IMR-90 (cell line): ENCODE measurements around the gene LRP1B. TPM values are rescaled to one million over a fixed set of nuclear protein-coding genes. Genes with fewer than 3 reads are reported as not detected.

Source experiments
- ATAC-seq: fragments of 200-7000 bp; cut with Tn5 transposase; 2 replicates; pipeline ENCODE4 v1.9.1; 2020; ENCODE audit warnings: low read depth, mild to moderate bottlenecking, moderate library complexity
- BruUV-seq: library from RNA; stranded (reverse); fragments of 400-500 nt; replicated peaks from 2 replicates; lab custom pipeline; 2021; lab: Mats Ljungman, UMichigan
- CTCF ChIA-PET: fragments of 300-600 bp; formaldehyde crosslinking; extraction: SDS; loops from one replicate; lab custom pipeline; 2021; ENCODE audit warnings: antibody characterized with exemption; lab: Yijun Ruan, JAX
- POLR2A ChIA-PET: fragments of 300-600 bp; sonication (Branson Sonifier 250); formaldehyde crosslinking; loops from one replicate; lab custom pipeline; 2022; ENCODE audit warnings: antibody characterized with exemption; ENCODE audit not compliant: unreplicated experiment; lab: Charles Lee
- DNase-seq: peaks from one replicate; pipeline ENCODE4 v3.0.0; 2013
- H2AFZ ChIP-seq: replicated peaks from 2 replicates; pipeline ENCODE3; 2013; ENCODE audit warnings: low read length, mild to moderate bottlenecking; ENCODE audit not compliant: poor library complexity
- H2AK5ac ChIP-seq: 2 replicates; pipeline ENCODE4 v1.6.1; 2013; ENCODE audit warnings: low read depth, low read length, inconsistent platforms
- H2AK9ac ChIP-seq: replicated peaks from 2 replicates; pipeline ENCODE3; 2013; ENCODE audit warnings: mild to moderate bottlenecking, low read depth, low read length, moderate library complexity; ENCODE audit not compliant: poor library complexity
- H2BK120ac ChIP-seq: 2 replicates; pipeline ENCODE4 v1.6.1; 2013; ENCODE audit warnings: low read depth, low read length, inconsistent platforms
- H2BK15ac ChIP-seq: 3 replicates; pipeline ENCODE4 v1.6.1; 2013; ENCODE audit warnings: low read depth, low read length, inconsistent platforms
- H2BK20ac ChIP-seq: 2 replicates; pipeline ENCODE4 v1.6.1; 2013; ENCODE audit warnings: low read depth, mild to moderate bottlenecking, inconsistent platforms, low read length, moderate library complexity
- H2BK5ac ChIP-seq: 2 replicates; pipeline ENCODE4 v1.6.1; 2013; ENCODE audit warnings: mild to moderate bottlenecking, low read depth, low read length, inconsistent platforms; ENCODE audit not compliant: poor library complexity, severe bottlenecking
- H3K14ac ChIP-seq: replicated peaks from 2 replicates; pipeline ENCODE4 v1.6.1; 2013; ENCODE audit warnings: low read depth, low read length, inconsistent platforms
- H3K18ac ChIP-seq: 2 replicates; pipeline ENCODE4 v1.6.1; 2013; ENCODE audit warnings: low read depth, low read length, control low read depth
- H3K23ac ChIP-seq: 2 replicates; pipeline ENCODE4 v1.6.1; 2013; ENCODE audit warnings: low read depth, low read length, inconsistent platforms
- H3K27ac ChIP-seq: 2 replicates; pipeline ENCODE4 v1.5.1; 2013; ENCODE audit warnings: mild to moderate bottlenecking, control low read depth, low read length; ENCODE audit not compliant: insufficient read depth
- H3K27me3 ChIP-seq: 2 replicates; pipeline ENCODE4 v1.6.1; 2013; ENCODE audit warnings: low read length; ENCODE audit not compliant: control insufficient read depth, insufficient read depth
- H3K36me3 ChIP-seq: 2 replicates; pipeline ENCODE4 v1.6.1; 2013; ENCODE audit warnings: low read length, mixed read lengths; ENCODE audit not compliant: control insufficient read depth, insufficient read depth
- H3K4ac ChIP-seq: 2 replicates; pipeline ENCODE4 v1.6.1; 2013; ENCODE audit warnings: low read depth, low read length, inconsistent platforms
- H3K4me1 ChIP-seq: 2 replicates; pipeline ENCODE4 v1.6.1; 2013; ENCODE audit warnings: low read length, mixed read lengths; ENCODE audit not compliant: control insufficient read depth, insufficient read depth
- H3K4me2 ChIP-seq: 2 replicates; pipeline ENCODE4 v1.6.1; 2013; ENCODE audit warnings: low read depth, mild to moderate bottlenecking, control low read depth, low read length, moderate library complexity
- H3K4me3 ChIP-seq: 2 replicates; pipeline ENCODE4 v1.5.1; 2013; ENCODE audit warnings: low read depth, mild to moderate bottlenecking, control low read depth, low read length, moderate library complexity; ENCODE audit not compliant: insufficient read depth
- H3K56ac ChIP-seq: 2 replicates; pipeline ENCODE4 v1.6.1; 2013; ENCODE audit warnings: low read length, inconsistent platforms; ENCODE audit not compliant: insufficient read depth; ENCODE audit errors: extremely low read depth
- H3K79me1 ChIP-seq, 2 experiments: 2 replicates each; pipeline ENCODE4 v1.6.1; 2013; ENCODE audit warnings: low read length in 2 of 2, inconsistent platforms in 1 of 2, low read depth in 1 of 2
- H3K9ac ChIP-seq: 2 replicates; pipeline ENCODE4 v1.6.1; 2013; ENCODE audit warnings: low read depth, low read length, control low read depth
- H3K9me1 ChIP-seq: 2 replicates; pipeline ENCODE4 v1.6.1; 2013; ENCODE audit warnings: low read length, inconsistent platforms; ENCODE audit not compliant: insufficient read depth
- H3K9me3 ChIP-seq: 2 replicates; pipeline ENCODE4 v1.6.1; 2013; ENCODE audit warnings: low read length; ENCODE audit not compliant: control insufficient read depth, insufficient read depth
- H4K20me1 ChIP-seq: 2 replicates; pipeline ENCODE4 v1.6.1; 2013; ENCODE audit warnings: low read length, inconsistent platforms; ENCODE audit not compliant: insufficient read depth
- H4K5ac ChIP-seq: 2 replicates; pipeline ENCODE4 v1.6.1; 2013; ENCODE audit warnings: mild to moderate bottlenecking, low read depth, low read length, control low read depth
- H4K8ac ChIP-seq, 2 experiments: 2 replicates each; pipeline ENCODE4 v1.6.1; 2013; ENCODE audit warnings: low read depth in 2 of 2, low read length in 2 of 2, control low read depth in 1 of 2, inconsistent platforms in 1 of 2
- H4K91ac ChIP-seq: 2 replicates; pipeline ENCODE4 v1.6.1; 2013; ENCODE audit warnings: low read depth, low read length, inconsistent platforms; ENCODE audit not compliant: insufficient read depth
- BHLHE40 ChIP-seq: fragments of 150-350 bp; IDR thresholded peaks from 2 replicates; pipeline ENCODE4 v1.6.1; 2016; ENCODE audit warnings: mild to moderate bottlenecking, low read depth, low read length
- CEBPB ChIP-seq: IDR thresholded peaks from 2 replicates; pipeline ENCODE4 v1.6.1; 2012; ENCODE audit warnings: low read depth, low read length, improper control_type of control experiment
- MXI1 ChIP-seq: IDR thresholded peaks from 2 replicates; pipeline ENCODE4 v1.6.1; 2012; ENCODE audit warnings: low read depth, mild to moderate bottlenecking, low read length, moderate library complexity, borderline replicate concordance
- RFX5 ChIP-seq: IDR thresholded peaks from 2 replicates; pipeline ENCODE4 v1.8.0; 2012; ENCODE audit warnings: low read depth, mild to moderate bottlenecking, low read length, moderate library complexity
- WGBS, 2 experiments: methylation state at CpG; one replicate each; pipeline versions ENCODE4 v1.1.5 to v1.1.7; 2013; ENCODE audit warnings: missing lambda C conversion rate in 2 of 2; ENCODE audit not compliant: insufficient read length in 1 of 2; ENCODE audit errors: extremely low coverage in 2 of 2; 5-methylcytosine and 5-hydroxymethylcytosine counted together
- dilution Hi-C: fragments of 300-500 bp; cut with HindIII; formaldehyde crosslinking; loops from one replicate; pipeline ENCODE4 v1.14.3; 2018; ENCODE audit warnings: low sequenced_read_pairs; ENCODE audit not compliant: unreplicated experiment
- in situ Hi-C: fragments of 300-500 bp; cut with MboI; formaldehyde crosslinking; loops from 3 replicates; pipeline ENCODE4 v1.14.3; 2019; ENCODE audit warnings: low sequenced_read_pairs, inconsistent platforms, mixed read lengths
- intact Hi-C: fragments of 100-400 bp; cut with micrococcal nuclease; formaldehyde crosslinking; loops from 2 replicates; pipeline ENCODE4 v1.10.0; 2022
- polyA plus RNA-seq, 3 experiments: library from polyadenylated mRNA; depleted of rRNA; stranded (reverse); fragments of >200 nt; gene quantifications; 2 replicates each; pipeline ENCODE4 v1.2.3, GENCODE V29; 2012; ENCODE audit warnings: low replicate concordance in 1 of 3
- total RNA-seq: library from RNA; depleted of rRNA; stranded (reverse); fragments of >200 nt; gene quantifications from 2 replicates; pipeline ENCODE4 v1.2.3, GENCODE V29; 2012
- TF ChIP-seq, protein P1 (sequence below): conservative IDR thresholded peaks from 2 replicates; pipeline ENCODE4 v1.5.1; 2012; ENCODE audit warnings: mild to moderate bottlenecking, low read depth, low read length, improper control_type of control experiment
- TF ChIP-seq, protein P2 (sequence below): fragments of 150-350 bp; IDR thresholded peaks from 2 replicates; pipeline ENCODE4 v1.6.1; 2016; ENCODE audit warnings: low read depth, mild to moderate bottlenecking, low read length, moderate library complexity, borderline replicate concordance

LRP1B gene
- total and polyA plus RNA-seq, 2 of the 4 experiments (the other 2 are of a cell fraction): under 0.01 to 0.02 TPM

DNA sequence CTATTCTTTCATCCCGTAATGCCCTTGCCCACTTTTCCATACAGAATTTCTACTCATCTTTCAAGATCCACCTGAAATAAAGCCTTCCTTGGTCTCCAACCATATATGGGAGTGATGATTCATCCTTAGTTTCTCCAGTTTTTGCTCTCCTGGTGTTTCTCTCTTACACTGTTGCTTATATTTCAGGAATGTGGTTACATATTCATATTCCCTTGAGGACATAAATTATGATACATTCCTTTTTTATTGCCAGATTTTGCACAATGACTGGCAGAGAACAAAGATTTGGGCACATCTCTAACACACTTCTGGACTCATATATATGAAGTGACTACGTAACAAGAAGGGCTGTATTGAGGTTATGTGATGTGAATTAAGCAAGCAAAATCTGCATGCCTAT is 1777.3 kb downstream of the LRP1B start:
- H3K23ac ChIP-seq: no peak overlapping the region
- no peak overlapping the region for H2BK120ac ChIP-seq
- WGBS, 2 experiments: no CpG with 5 or more reads among the region's 2 CpGs
- H3K14ac ChIP-seq: no peak overlapping the region
- H3K36me3 ChIP-seq: no peaks in the 10 kb centered on the region
- no peak overlapping the region for H3K4me2 ChIP-seq
- in situ Hi-C loops: no loop called here
- H3K9ac ChIP-seq: no peak overlapping the region
- H2AK9ac ChIP-seq: no peak overlapping the region
- no peak overlapping the region for H4K91ac ChIP-seq
- H4K5ac ChIP-seq: no peak overlapping the region
- H3K27ac ChIP-seq: no peak overlapping the region
- H3K9me3 ChIP-seq: no peaks in the 10 kb centered on the region
- no peak overlapping the region for H2AFZ ChIP-seq
- no peak overlapping the region for H3K56ac ChIP-seq
- H3K4ac ChIP-seq: no peak overlapping the region
- BruUV-seq: no TSS peak
- TF ChIP-seq RFX5 (no peak), CEBPB (no peak), MXI1 (no peak), BHLHE40 (no peak)
- TF ChIP-seq, protein P1, sequence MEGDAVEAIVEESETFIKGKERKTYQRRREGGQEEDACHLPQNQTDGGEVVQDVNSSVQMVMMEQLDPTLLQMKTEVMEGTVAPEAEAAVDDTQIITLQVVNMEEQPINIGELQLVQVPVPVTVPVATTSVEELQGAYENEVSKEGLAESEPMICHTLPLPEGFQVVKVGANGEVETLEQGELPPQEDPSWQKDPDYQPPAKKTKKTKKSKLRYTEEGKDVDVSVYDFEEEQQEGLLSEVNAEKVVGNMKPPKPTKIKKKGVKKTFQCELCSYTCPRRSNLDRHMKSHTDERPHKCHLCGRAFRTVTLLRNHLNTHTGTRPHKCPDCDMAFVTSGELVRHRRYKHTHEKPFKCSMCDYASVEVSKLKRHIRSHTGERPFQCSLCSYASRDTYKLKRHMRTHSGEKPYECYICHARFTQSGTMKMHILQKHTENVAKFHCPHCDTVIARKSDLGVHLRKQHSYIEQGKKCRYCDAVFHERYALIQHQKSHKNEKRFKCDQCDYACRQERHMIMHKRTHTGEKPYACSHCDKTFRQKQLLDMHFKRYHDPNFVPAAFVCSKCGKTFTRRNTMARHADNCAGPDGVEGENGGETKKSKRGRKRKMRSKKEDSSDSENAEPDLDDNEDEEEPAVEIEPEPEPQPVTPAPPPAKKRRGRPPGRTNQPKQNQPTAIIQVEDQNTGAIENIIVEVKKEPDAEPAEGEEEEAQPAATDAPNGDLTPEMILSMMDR: no peak
- TF ChIP-seq, protein P2, sequence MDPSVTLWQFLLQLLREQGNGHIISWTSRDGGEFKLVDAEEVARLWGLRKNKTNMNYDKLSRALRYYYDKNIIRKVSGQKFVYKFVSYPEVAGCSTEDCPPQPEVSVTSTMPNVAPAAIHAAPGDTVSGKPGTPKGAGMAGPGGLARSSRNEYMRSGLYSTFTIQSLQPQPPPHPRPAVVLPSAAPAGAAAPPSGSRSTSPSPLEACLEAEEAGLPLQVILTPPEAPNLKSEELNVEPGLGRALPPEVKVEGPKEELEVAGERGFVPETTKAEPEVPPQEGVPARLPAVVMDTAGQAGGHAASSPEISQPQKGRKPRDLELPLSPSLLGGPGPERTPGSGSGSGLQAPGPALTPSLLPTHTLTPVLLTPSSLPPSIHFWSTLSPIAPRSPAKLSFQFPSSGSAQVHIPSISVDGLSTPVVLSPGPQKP: no peak
- no peak overlapping the region for H2AK5ac ChIP-seq
- ChIA-PET POLR2A (no interaction called here), CTCF (interaction anchor here (0.6 kb wide), 1 partner anchor 1508 kb away, joined by 4 read pairs; no protein-coding TSS in a partner anchor)
- no peak overlapping the region for H4K8ac ChIP-seq
- no peak overlapping the region for H3K18ac ChIP-seq
- H4K20me1 ChIP-seq: no peaks in the 10 kb centered on the region
- ATAC-seq (no peak), DNase-seq (no peak)
- no peaks in the 10 kb centered on the region for H3K4me1 ChIP-seq
- no peak overlapping the region for H2BK15ac ChIP-seq
- H3K79me1 ChIP-seq: no peaks in the 10 kb centered on the region
- no peak overlapping the region for H2BK5ac ChIP-seq
- H3K4me3 ChIP-seq: no peak overlapping the region
- dilution Hi-C loops: no loop called here
- H3K27me3 ChIP-seq: no peaks in the 10 kb centered on the region
- no peaks in the 10 kb centered on the region for H3K9me1 ChIP-seq
- H2BK20ac ChIP-seq: no peak overlapping the region
- intact Hi-C loops: no loop called here
